ENCODE measurements around the gene CDKN1C. TPM values are rescaled to one million over a fixed set of nuclear protein-coding genes. Genes with fewer than 3 reads are reported as not detected.

Gene CDKN1C
- total RNA-seq, 4 donors from 2014 or later: 27.1 to 52.7 (median 31.4) TPM

- TF ChIP-seq CTCF (IDR thresholded peaks at IDR 0.05) (no peak), POLR2A (IDR thresholded peaks at IDR 0.05) (no peak)
- no peak for DNase-seq (ENCODE audit: low spot score in 2 of 2)
- intact Hi-C loops (cut with DNase I; ENCODE audit: low total_unique reads): no loop called here
- no peak overlapping the region for H3K4me3 ChIP-seq (ENCODE audit: low read depth, poor library complexity, severe bottlenecking)
- 59 to 64% methylated on average over 21 to 23 of the region's 23 CpGs for WGBS, 2 donors
Observed at GRCh38 chr11:2836315-2837095, 49.1 kb downstream of the CDKN1C start.

- H3K4me3 ChIP-seq (ENCODE audit: low read depth, poor library complexity, severe bottlenecking): no peak overlapping the region
- TF ChIP-seq POLR2A (IDR thresholded peaks at IDR 0.05) (no peak), CTCF (IDR thresholded peaks at IDR 0.05) (no peak)
- DNase-seq (ENCODE audit: low spot score in 2 of 2): no peak
- 90 to 91% methylated on average over 17 of the region's 17 CpGs for WGBS, 2 donors
- intact Hi-C loops (cut with DNase I; ENCODE audit: low total_unique reads): no loop called here
Observed at GRCh38 chr11:2835751-2836150, 49.8 kb downstream of the CDKN1C start.

GRCh38 chr11:2835296-2835695, 50.3 kb downstream of the CDKN1C start:
- no peak overlapping the region for H3K4me3 ChIP-seq (ENCODE audit: low read depth, poor library complexity, severe bottlenecking)
- no peak for TF ChIP-seq CTCF (IDR thresholded peaks at IDR 0.05)
- no peak for TF ChIP-seq POLR2A (IDR thresholded peaks at IDR 0.05)
- no peak for DNase-seq (ENCODE audit: low spot score in 2 of 2)
- 78 to 89% methylated on average over 6 of the region's 6 CpGs for WGBS, 2 donors
- intact Hi-C loops (cut with DNase I; ENCODE audit: low total_unique reads): no loop called here

GRCh38 chr11:2834503-2835273, 50.9 kb downstream of the CDKN1C start:
- TF ChIP-seq CTCF (IDR thresholded peaks at IDR 0.05): no peak
- TF ChIP-seq POLR2A (IDR thresholded peaks at IDR 0.05): no peak
- WGBS, 2 donors: 74 to 78% methylated on average over 7 to 16 of the region's 16 CpGs
- DNase-seq (ENCODE audit: low spot score in 2 of 2): no peak
- intact Hi-C loops (cut with DNase I; ENCODE audit: low total_unique reads): no loop called here
- no peak overlapping the region for H3K4me3 ChIP-seq (ENCODE audit: low read depth, poor library complexity, severe bottlenecking)

- intact Hi-C loops (cut with DNase I; ENCODE audit: low total_unique reads): no loop called here
- WGBS, 2 donors: 86 to 89% methylated on average over 17 to 19 of the region's 19 CpGs
- no peak overlapping the region for H3K4me3 ChIP-seq (ENCODE audit: low read depth, poor library complexity, severe bottlenecking)
- TF ChIP-seq CTCF (IDR thresholded peaks at IDR 0.05) (no peak), POLR2A (IDR thresholded peaks at IDR 0.05) (no peak)
- DNase-seq (ENCODE audit: low spot score in 2 of 2): no peak
Observed at GRCh38 chr11:2833716-2834502, 51.7 kb downstream of the CDKN1C start.

Other genes with a start within 250 kb of the CDKN1C start
- 1 to 10 TPM in 1 of 4 donors, under 1 TPM in 3; 0.63 to 1.8 (median 0.91) TPM for gene KCNQ1OT1, start 185.8 kb downstream of the CDKN1C start, total RNA-seq
- 10 to 100 TPM in 1 of 4 donors, 1 to 10 TPM in 3; 5.1 to 16.0 (median 7.4) TPM for gene PHLDA2, start 43.6 kb upstream of the CDKN1C start, total RNA-seq
- gene NAP1L4, start 106.6 kb upstream of the CDKN1C start, total RNA-seq: 10 to 100 TPM; 67.2 to 99.0 (median 82.4) TPM
- 10 to 100 TPM; 56.7 to 63.0 (median 60.7) TPM for gene CARS1, start 171.6 kb upstream of the CDKN1C start, total RNA-seq